Stomach (tissue), 9 donors: ENCODE data around the gene AKAP6. TPM values are rescaled to one million over a fixed set of nuclear protein-coding genes. Genes with fewer than 3 reads are reported as not detected.
A peak's percentile ranks its signal among the peaks of the same experiment; 100 is the strongest.

Source experiments
- DNase-seq, 2 donors: peaks; one replicate each; pipeline versions ENCODE4 v3.0.0 to v3.0.0-alpha.2; 2013 to 2019
- H3K27ac ChIP-seq, 5 donors: fragments of 200-600 bp in 4 of 5; sonication (generic) in 4 of 5; one replicate each; pipeline ENCODE4 v1.5.1; 2013 to 2019; ENCODE audit warnings: mild to moderate bottlenecking in 1 of 5, moderate library complexity in 1 of 5
- H3K27me3 ChIP-seq, 3 donors: fragments of 200-600 bp; sonication (generic); one replicate each; pipeline ENCODE4 v1.5.1; 2017 to 2019; ENCODE audit warnings: mixed run types in 1 of 3
- H3K36me3 ChIP-seq, 4 donors: fragments of 200-600 bp; sonication (generic); 1 replicate in 3 of 4; 2 replicates in 1 of 4; pipeline ENCODE4 v1.5.1; 2016 to 2019
- H3K4me1 ChIP-seq, 4 donors: fragments of 200-600 bp; sonication (generic); one replicate each; pipeline ENCODE4 v1.5.1; 2016 to 2019
- H3K4me3 ChIP-seq, 4 donors: fragments of 200-600 bp; sonication (generic) in 3 of 4; one replicate each; pipeline ENCODE4 v1.5.1; 2016 to 2019; ENCODE audit warnings: mild to moderate bottlenecking in 1 of 4
- H3K9me3 ChIP-seq, 4 donors: fragments of 200-600 bp; sonication (generic); one replicate each; pipeline ENCODE4 v1.5.1; 2016 to 2019
- CTCF ChIP-seq, 7 experiments: fragments of 450-650 bp in 4 of 7; fragments of 200-600 bp in 3 of 7; sonication (generic) in 3 of 7; IDR thresholded peaks; one replicate each; pipeline ENCODE4 v1.5.1; 2016 to 2019; ENCODE audit warnings: antibody characterized with exemption in 7 of 7, control low read depth in 2 of 7, mild to moderate bottlenecking in 1 of 7
- EP300 ChIP-seq: sonication (generic); formaldehyde crosslinking; IDR thresholded peaks from one replicate; pipeline ENCODE4 v1.6.1; 2017; ENCODE audit warnings: antibody characterized with exemption
- POLR2A ChIP-seq, 4 donors: fragments of 450-650 bp; IDR thresholded peaks; one replicate each; pipeline ENCODE4 v1.6.1; 2016; ENCODE audit warnings: antibody characterized with exemption in 4 of 4, control low read depth in 2 of 4, mild to moderate bottlenecking in 1 of 4, moderate library complexity in 1 of 4
- POLR2AphosphoS5 ChIP-seq, 3 donors: sonication (generic); formaldehyde crosslinking; IDR thresholded peaks; one replicate each; pipeline ENCODE4 v1.6.1; 2016; ENCODE audit warnings: antibody characterized with exemption in 3 of 3
- WGBS, 5 donors: extraction: QIAGEN DNeasy Blood & Tissue Kit in 3 of 5; methylation state at CpG; one replicate each; pipeline versions ENCODE4 v1.1.5 to v1.1.7; 2013 to 2018; 5-methylcytosine and 5-hydroxymethylcytosine counted together
- intact Hi-C: fragments of 100-400 bp; cut with DNase I; formaldehyde crosslinking; loops from one replicate; pipeline ENCODE4 v1.15.1; 2023; ENCODE audit warnings: low total_unique reads
- polyA plus RNA-seq, 3 donors: library from polyadenylated mRNA; stranded (reverse); fragments of 200-250 nt; gene quantifications; one replicate each; pipeline ENCODE4 v1.2.3, GENCODE V29; 2013
- total RNA-seq, 5 donors: library from RNA; depleted of rRNA; stranded (reverse); fragments of >200 nt; gene quantifications; one replicate each; pipeline versions ENCODE4 v1.1.0 to v1.2.3, GENCODE V29; 2014 to 2016
- donor health status: healthy with polysubstance abuse.
- donor health status: Bipolar disorder and iron deficiency.
- donor health status: healthy.

The AKAP6 gene
- total and polyA plus RNA-seq, 8 donors, result 0.15 to 132 (median 3.3) TPM

GRCh38 chr14:32393119-32393518 is 64.0 kb downstream of the AKAP6 start:
- WGBS, 5 donors, result 80 to 95% (median 81%) methylated on average over 1 of the region's 1 CpG
- H3K27ac ChIP-seq, result no peak overlapping the region
- no peak for TF ChIP-seq CTCF (IDR thresholded peaks at IDR 0.05)
- TF ChIP-seq POLR2AphosphoS5 (IDR thresholded peaks at IDR 0.05), result no peak
- TF ChIP-seq POLR2A (IDR thresholded peaks at IDR 0.05), result no peak
- no peak for TF ChIP-seq EP300

GRCh38 chr14:32394038-32394437 is 64.9 kb downstream of the AKAP6 start:
- TF ChIP-seq POLR2AphosphoS5 (IDR thresholded peaks at IDR 0.05) (no peak), EP300 (no peak), CTCF (IDR thresholded peaks at IDR 0.05) (no peak), POLR2A (IDR thresholded peaks at IDR 0.05) (no peak)
- intact Hi-C loops, result no loop called here
- H3K9me3 ChIP-seq, result peaks cover 0 to 9% (median 0%) of the 10 kb centered on the region in 4 donors
- no peak overlapping the region for H3K27ac ChIP-seq
- H3K36me3 ChIP-seq, result no peaks in the 10 kb centered on the region
- DNase-seq, result no peak
- peaks cover 0 to 9% (median 4%) of the 10 kb centered on the region in 4 donors for H3K4me1 ChIP-seq
- no peaks in the 10 kb centered on the region for H3K27me3 ChIP-seq
- 62 to 88% (median 75%) methylated on average over 1 of the region's 1 CpG for WGBS, 5 donors
- H3K4me3 ChIP-seq, result no peak overlapping the region

More at GRCh38 chr14:32393119-32393518, 64.0 kb downstream of the AKAP6 start:
- Histone ChIP-seq H3K9me3 (peaks cover 0 to 13% (median 0%) of the 10 kb centered on the region in 4 donors), H3K4me3 (no peak overlapping the region), H3K4me1 (peaks cover 0 to 5% (median 2%) of the 10 kb centered on the region in 4 donors), H3K27me3 (no peaks in the 10 kb centered on the region), H3K36me3 (no peaks in the 10 kb centered on the region)
- DNase-seq, result no peak
- intact Hi-C loops, result no loop called here

- Histone ChIP-seq H3K9me3 (no peaks in the 10 kb centered on the region), H3K27ac (no peak overlapping the region), H3K27me3 (no peaks in the 10 kb centered on the region), H3K4me1 (peaks cover 0 to 9% (median 4%) of the 10 kb centered on the region in 4 donors), H3K4me3 (no peak overlapping the region), H3K36me3 (no peaks in the 10 kb centered on the region)
- DNase-seq, result no peak
- intact Hi-C loops, result no loop called here
- TF ChIP-seq POLR2AphosphoS5 (IDR thresholded peaks at IDR 0.05), result no peak
- no peak for TF ChIP-seq POLR2A (IDR thresholded peaks at IDR 0.05)
- TF ChIP-seq EP300, result no peak
- no peak for TF ChIP-seq CTCF (IDR thresholded peaks at IDR 0.05)
Observed at GRCh38 chr14:32396885-32397284, 67.8 kb downstream of the AKAP6 start.

GRCh38 chr14:32397861-32398640 is 69.0 kb downstream of the AKAP6 start:
- Histone ChIP-seq H3K27ac (no peak overlapping the region), H3K36me3 (no peaks in the 10 kb centered on the region), H3K4me3 (no peak overlapping the region), H3K27me3 (no peaks in the 10 kb centered on the region), H3K4me1 (peaks cover 0 to 9% (median 4%) of the 10 kb centered on the region in 4 donors), H3K9me3 (no peaks in the 10 kb centered on the region)
- intact Hi-C loops, result no loop called here
- TF ChIP-seq POLR2A (IDR thresholded peaks at IDR 0.05), result no peak
- TF ChIP-seq EP300, result no peak
- peak in 1 of 2 donors; percentile 7 for DNase-seq

GRCh38 chr14:32399920-32400319 is 70.8 kb downstream of the AKAP6 start:
- H3K27ac ChIP-seq, result no peak overlapping the region
- no peak for DNase-seq
- 69 to 82% (median 76%) methylated on average over 1 of the region's 1 CpG for WGBS, 5 donors
- peaks cover 0 to 9% (median 4%) of the 10 kb centered on the region in 4 donors for H3K4me1 ChIP-seq
- TF ChIP-seq EP300, result no peak
- no peak for TF ChIP-seq POLR2A (IDR thresholded peaks at IDR 0.05)
- TF ChIP-seq POLR2AphosphoS5 (IDR thresholded peaks at IDR 0.05), result no peak
- TF ChIP-seq CTCF (IDR thresholded peaks at IDR 0.05), result no peak
- no peaks in the 10 kb centered on the region for H3K9me3 ChIP-seq
- intact Hi-C loops, result no loop called here
- H3K36me3 ChIP-seq, result no peaks in the 10 kb centered on the region
- H3K27me3 ChIP-seq, result no peaks in the 10 kb centered on the region
- no peak overlapping the region for H3K4me3 ChIP-seq
